Endodermal cell (in vitro differentiated cells): ENCODE measurements around the gene SLC35F1. TPM values are rescaled to one million over a fixed set of nuclear protein-coding genes. Genes with fewer than 3 reads are reported as not detected.

Experiments
- DNase-seq: peaks from one replicate; pipeline ENCODE4 v3.0.0-alpha.2; 2017
- H3K27ac ChIP-seq: 2 replicates; pipeline ENCODE4 v1.5.1; 2013; ENCODE audit warnings: mild to moderate bottlenecking, low read depth, low read length, moderate library complexity
- H3K27me3 ChIP-seq: 2 replicates; pipeline ENCODE4 v1.6.1; 2013; ENCODE audit warnings: mild to moderate bottlenecking, low read length, moderate library complexity; ENCODE audit not compliant: insufficient read depth, control insufficient read depth, poor library complexity, severe bottlenecking
- H3K36me3 ChIP-seq: 2 replicates; pipeline ENCODE4 v1.7.0; 2013; ENCODE audit warnings: mild to moderate bottlenecking, low read length, moderate library complexity; ENCODE audit not compliant: control insufficient read depth, insufficient read depth
- H3K4me1 ChIP-seq: one replicate; pipeline ENCODE4 v1.7.0; 2013; ENCODE audit warnings: low read length; ENCODE audit not compliant: control insufficient read depth, insufficient read depth
- H3K4me3 ChIP-seq: 2 replicates; pipeline ENCODE4 v1.5.1; 2013; ENCODE audit warnings: mild to moderate bottlenecking, low read length, moderate library complexity
- H3K9ac ChIP-seq: 2 replicates; pipeline ENCODE4 v1.6.1; 2013; ENCODE audit warnings: mild to moderate bottlenecking, low read length, moderate library complexity; ENCODE audit not compliant: poor library complexity, severe bottlenecking; ENCODE audit errors: extremely low read depth
- H3K9me3 ChIP-seq: 2 replicates; pipeline ENCODE4 v1.6.1; 2013; ENCODE audit warnings: mild to moderate bottlenecking, low read length, moderate library complexity; ENCODE audit not compliant: control insufficient read depth
- H3K27ac Mint-ChIP-seq: 2 replicates; pipeline ENCODE4 v1.8.0; 2020; ENCODE audit warnings: mixed read lengths
- H3K27me3 Mint-ChIP-seq: 2 replicates; pipeline ENCODE4 v1.8.0; 2021; ENCODE audit warnings: mild to moderate bottlenecking, mixed read lengths; ENCODE audit not compliant: insufficient read depth
- H3K36me3 Mint-ChIP-seq: 2 replicates; pipeline ENCODE4 v1.8.0; 2020; ENCODE audit warnings: low read depth, mixed read lengths
- H3K4me1 Mint-ChIP-seq: 2 replicates; pipeline ENCODE4 v1.8.0; 2020; ENCODE audit warnings: mixed read lengths
- H3K4me3 Mint-ChIP-seq: 2 replicates; pipeline ENCODE4 v1.8.0; 2020; ENCODE audit warnings: mild to moderate bottlenecking, moderate library complexity, mixed read lengths
- H3K9me3 Mint-ChIP-seq: 2 replicates; pipeline ENCODE4 v1.8.0; 2020; ENCODE audit warnings: mild to moderate bottlenecking, mixed read lengths
- WGBS, 2 experiments: methylation state at CpG; one replicate each; pipeline versions ENCODE4 v1.1.5 to v1.1.7; 2013; ENCODE audit warnings: missing lambda C conversion rate in 2 of 2, mixed read lengths in 1 of 2; ENCODE audit not compliant: insufficient coverage in 1 of 2, insufficient read length in 1 of 2; 5-methylcytosine and 5-hydroxymethylcytosine counted together
- total RNA-seq, 2 donors: library from RNA; stranded (reverse); fragmentation: NEBNext Ultra II Directional in 1 of 2; extraction: Animal tissue kit (Norgen Biotek cat#: 25700) in 1 of 2; gene quantifications; 2 replicates in 1 of 2; 3 replicates in 1 of 2; pipeline ENCODE4 v1.2.1, GENCODE V29; 2021
- TF ChIP-seq, protein P1 (sequence below): fragments of 200-600 bp; sonication (generic); conservative IDR thresholded peaks from 2 replicates; pipeline ENCODE4 v1.5.0; 2021; ENCODE audit warnings: antibody characterized with exemption, mild to moderate bottlenecking

SLC35F1 gene
- total RNA-seq, 2 donors from 2014 or later, result 6.7 to 12.8 TPM

DNA sequence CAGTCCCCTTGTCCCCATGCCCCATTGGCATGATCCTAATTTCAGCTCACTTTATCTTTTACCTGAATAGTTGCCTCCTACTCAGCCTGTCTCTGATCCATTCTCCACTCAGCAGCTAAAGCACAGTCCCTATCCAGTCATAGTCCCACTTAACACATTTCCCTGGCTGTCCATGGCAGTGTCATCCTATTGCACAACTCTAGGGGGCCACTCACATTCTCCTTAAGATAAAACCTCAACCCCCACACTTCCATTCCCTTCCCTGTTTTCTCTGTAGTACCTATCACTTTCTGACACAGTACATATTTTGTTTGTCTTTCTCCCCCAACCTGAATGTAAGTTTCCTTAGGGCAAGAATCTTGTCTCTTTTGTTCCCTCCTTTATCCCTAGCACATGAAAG lies 420.2 kb downstream of the SLC35F1 start:
- H3K4me3 Mint-ChIP-seq, result no peak overlapping the region
- H3K27ac Mint-ChIP-seq, result no peak overlapping the region
- Histone ChIP-seq H3K9me3 (no peaks in the 10 kb centered on the region), H3K36me3 (no peaks in the 10 kb centered on the region), H3K27me3 (no peaks in the 10 kb centered on the region), H3K4me3 (no peak overlapping the region), H3K27ac (no peak overlapping the region), H3K4me1 (no peaks in the 10 kb centered on the region), H3K9ac (no peak overlapping the region)
- TF ChIP-seq, protein P1, sequence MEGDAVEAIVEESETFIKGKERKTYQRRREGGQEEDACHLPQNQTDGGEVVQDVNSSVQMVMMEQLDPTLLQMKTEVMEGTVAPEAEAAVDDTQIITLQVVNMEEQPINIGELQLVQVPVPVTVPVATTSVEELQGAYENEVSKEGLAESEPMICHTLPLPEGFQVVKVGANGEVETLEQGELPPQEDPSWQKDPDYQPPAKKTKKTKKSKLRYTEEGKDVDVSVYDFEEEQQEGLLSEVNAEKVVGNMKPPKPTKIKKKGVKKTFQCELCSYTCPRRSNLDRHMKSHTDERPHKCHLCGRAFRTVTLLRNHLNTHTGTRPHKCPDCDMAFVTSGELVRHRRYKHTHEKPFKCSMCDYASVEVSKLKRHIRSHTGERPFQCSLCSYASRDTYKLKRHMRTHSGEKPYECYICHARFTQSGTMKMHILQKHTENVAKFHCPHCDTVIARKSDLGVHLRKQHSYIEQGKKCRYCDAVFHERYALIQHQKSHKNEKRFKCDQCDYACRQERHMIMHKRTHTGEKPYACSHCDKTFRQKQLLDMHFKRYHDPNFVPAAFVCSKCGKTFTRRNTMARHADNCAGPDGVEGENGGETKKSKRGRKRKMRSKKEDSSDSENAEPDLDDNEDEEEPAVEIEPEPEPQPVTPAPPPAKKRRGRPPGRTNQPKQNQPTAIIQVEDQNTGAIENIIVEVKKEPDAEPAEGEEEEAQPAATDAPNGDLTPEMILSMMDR, result no peak
- no peaks in the 10 kb centered on the region for H3K27me3 Mint-ChIP-seq
- H3K4me1 Mint-ChIP-seq, result no peaks in the 10 kb centered on the region
- no peaks in the 10 kb centered on the region for H3K36me3 Mint-ChIP-seq
- H3K9me3 Mint-ChIP-seq, result no peaks in the 10 kb centered on the region
- no peak for DNase-seq

DNA sequence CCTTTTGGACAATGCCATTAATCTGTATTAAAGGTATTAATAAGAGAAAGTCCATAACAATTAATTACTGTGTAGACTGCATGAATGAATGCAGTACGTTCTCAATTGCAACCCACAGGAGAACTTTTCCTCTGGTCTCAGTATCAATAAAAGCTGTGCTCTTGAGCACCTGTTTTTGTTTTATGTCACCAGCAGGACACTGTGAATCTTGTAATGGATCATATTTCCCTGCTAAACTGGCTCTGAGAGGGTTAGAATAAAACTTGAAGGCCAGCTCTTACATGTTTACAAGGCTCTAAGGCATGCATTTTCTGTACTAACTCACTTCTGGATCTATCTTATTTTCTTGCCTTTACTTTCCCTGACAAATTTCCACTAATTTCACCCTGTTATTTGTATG lies 426.7 kb downstream of the SLC35F1 start:
- Histone ChIP-seq H3K9me3 (no peaks in the 10 kb centered on the region), H3K4me3 (no peak overlapping the region), H3K4me1 (no peaks in the 10 kb centered on the region), H3K36me3 (no peaks in the 10 kb centered on the region), H3K27me3 (no peaks in the 10 kb centered on the region), H3K27ac (no peak overlapping the region), H3K9ac (no peak overlapping the region)
- Mint-ChIP-seq H3K9me3 (peaks cover 10% of the 10 kb centered on the region), H3K27ac (no peak overlapping the region), H3K36me3 (no peaks in the 10 kb centered on the region), H3K27me3 (no peaks in the 10 kb centered on the region), H3K4me1 (no peaks in the 10 kb centered on the region), H3K4me3 (no peak overlapping the region)
- TF ChIP-seq, protein P1, result no peak
- no peak for DNase-seq
- 97 to 100% methylated on average over 1 of the region's 1 CpG for WGBS, 2 experiments

DNA sequence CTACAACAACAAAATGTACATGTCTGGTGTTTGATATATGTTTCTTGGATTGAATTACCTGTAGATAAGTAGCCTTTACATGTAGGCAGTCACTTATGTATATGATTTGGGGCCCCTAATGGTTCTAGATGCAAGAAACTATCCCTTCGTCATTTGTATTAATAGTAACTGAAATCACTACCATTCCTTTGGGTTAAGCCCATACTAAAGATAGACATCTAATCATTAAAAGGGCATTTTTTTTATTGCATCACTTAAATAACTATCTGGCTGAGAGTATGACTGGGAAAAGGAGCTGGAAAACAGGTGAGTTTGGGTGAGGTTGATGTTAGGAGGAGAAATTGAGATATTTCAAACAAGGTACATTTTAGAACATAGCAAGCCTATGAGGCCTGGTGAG lies 427.6 kb downstream of the SLC35F1 start:
- no peaks in the 10 kb centered on the region for H3K27me3 Mint-ChIP-seq
- no peak overlapping the region for H3K27ac Mint-ChIP-seq
- H3K9me3 Mint-ChIP-seq, result peaks cover 10% of the 10 kb centered on the region
- Histone ChIP-seq H3K9ac (no peak overlapping the region), H3K27me3 (no peaks in the 10 kb centered on the region), H3K36me3 (no peaks in the 10 kb centered on the region), H3K4me1 (no peaks in the 10 kb centered on the region), H3K4me3 (no peak overlapping the region), H3K27ac (no peak overlapping the region), H3K9me3 (no peaks in the 10 kb centered on the region)
- WGBS, 2 experiments, result 88 to 100% methylated on average over 1 of the region's 1 CpG
- H3K4me1 Mint-ChIP-seq, result no peaks in the 10 kb centered on the region
- no peak for DNase-seq
- TF ChIP-seq, protein P1, result no peak
- no peaks in the 10 kb centered on the region for H3K36me3 Mint-ChIP-seq
- no peak overlapping the region for H3K4me3 Mint-ChIP-seq
